ENCODE data around the gene ADARB2.

The ADARB2 gene

GRCh38 chr10:1191752-1192151, 545.6 kb downstream of the ADARB2 start:
- H3K4me3 ChIP-seq (ENCODE audit: control insufficient read depth, low read depth, low read length) = no peak overlapping the region
- TF ChIP-seq CTCF (conservative IDR thresholded peaks at IDR 0.05; ENCODE audit: control insufficient read depth, insufficient read depth, low read depth, low read length) = no peak
- DNase-seq (ENCODE audit: low read depth) = no peak

- H3K4me3 ChIP-seq (ENCODE audit: control insufficient read depth, low read depth, low read length) = no peak overlapping the region
- no peak for TF ChIP-seq CTCF (conservative IDR thresholded peaks at IDR 0.05; ENCODE audit: control insufficient read depth, insufficient read depth, low read depth, low read length)
- DNase-seq (ENCODE audit: low read depth) = no peak
These were observed 546.4 kb downstream of the ADARB2 start for GRCh38 chr10:1190791-1191490.

- TF ChIP-seq CTCF (conservative IDR thresholded peaks at IDR 0.05; ENCODE audit: control insufficient read depth, insufficient read depth, low read depth, low read length) = no peak
- no peak overlapping the region for H3K4me3 ChIP-seq (ENCODE audit: control insufficient read depth, low read depth, low read length)
- DNase-seq (ENCODE audit: low read depth) = no peak
These were observed 547.3 kb downstream of the ADARB2 start for GRCh38 chr10:1190052-1190395.

GRCh38 chr10:1189166-1190051, 547.9 kb downstream of the ADARB2 start:
- TF ChIP-seq CTCF (conservative IDR thresholded peaks at IDR 0.05; ENCODE audit: control insufficient read depth, insufficient read depth, low read depth, low read length) = no peak
- DNase-seq (ENCODE audit: low read depth) = no peak
- H3K4me3 ChIP-seq (ENCODE audit: control insufficient read depth, low read depth, low read length) = no peak overlapping the region

GRCh38 chr10:1188558-1189135, 548.7 kb downstream of the ADARB2 start:
- DNase-seq (ENCODE audit: low read depth) = no peak
- no peak for TF ChIP-seq CTCF (conservative IDR thresholded peaks at IDR 0.05; ENCODE audit: control insufficient read depth, insufficient read depth, low read depth, low read length)
- H3K4me3 ChIP-seq (ENCODE audit: control insufficient read depth, low read depth, low read length) = no peak overlapping the region

GRCh38 chr10:1187855-1188557, 549.3 kb downstream of the ADARB2 start:
- H3K4me3 ChIP-seq (ENCODE audit: control insufficient read depth, low read depth, low read length) = no peak overlapping the region
- TF ChIP-seq CTCF (conservative IDR thresholded peaks at IDR 0.05; ENCODE audit: control insufficient read depth, insufficient read depth, low read depth, low read length) = no peak
- DNase-seq (ENCODE audit: low read depth) = no peak

Measured in fibroblast of mammary gland (primary cell).